Neuronal stem cell (in vitro differentiated cells): ENCODE data around the gene FRS3. TPM values are rescaled to one million over a fixed set of nuclear protein-coding genes. Genes with fewer than 3 reads are reported as not detected.

Source experiments
- DNase-seq: peaks from one replicate; pipeline ENCODE4 v3.0.0-alpha.2; 2013; ENCODE audit warnings: low spot score
- H2AFZ ChIP-seq: one replicate; pipeline ENCODE4 v1.6.1; 2013; ENCODE audit warnings: mild to moderate bottlenecking, low read length, inconsistent platforms
- H2AK5ac ChIP-seq: 2 replicates; pipeline ENCODE4 v1.6.1; 2013; ENCODE audit warnings: low read depth, mild to moderate bottlenecking, inconsistent platforms, low read length, moderate library complexity, mixed read lengths
- H2BK120ac ChIP-seq: 2 replicates; pipeline ENCODE4 v1.6.1; 2013; ENCODE audit warnings: low read depth, mild to moderate bottlenecking, inconsistent platforms, low read length, moderate library complexity, mixed read lengths
- H2BK12ac ChIP-seq: one replicate; pipeline ENCODE4 v1.6.1; 2013; ENCODE audit warnings: low read length, inconsistent platforms
- H2BK15ac ChIP-seq: 2 replicates; pipeline ENCODE4 v1.6.1; 2013; ENCODE audit warnings: mild to moderate bottlenecking, low read length, inconsistent platforms, mixed read lengths
- H2BK5ac ChIP-seq: one replicate; pipeline ENCODE4 v1.6.1; 2013; ENCODE audit warnings: inconsistent platforms, mild to moderate bottlenecking, low read length, moderate library complexity
- H3K14ac ChIP-seq: one replicate; pipeline ENCODE4 v1.6.1; 2013; ENCODE audit warnings: low read length, inconsistent platforms
- H3K18ac ChIP-seq: 2 replicates; pipeline ENCODE4 v1.6.1; 2013; ENCODE audit warnings: low read length, inconsistent platforms
- H3K23ac ChIP-seq: 2 replicates; pipeline ENCODE4 v1.6.1; 2013; ENCODE audit warnings: low read depth, mild to moderate bottlenecking, mixed read lengths, low read length, inconsistent platforms; ENCODE audit not compliant: poor library complexity
- H3K27ac ChIP-seq: replicated peaks from 3 replicates; pipeline ENCODE4 v1.5.1; 2013; ENCODE audit warnings: low read length, inconsistent platforms
- H3K27me3 ChIP-seq, 3 experiments: 2 replicates each; pipeline ENCODE4 v1.6.1; 2013; ENCODE audit warnings: low read length in 3 of 3, mild to moderate bottlenecking in 2 of 3, inconsistent platforms in 1 of 3, low read depth in 1 of 3, mixed read lengths in 1 of 3, moderate library complexity in 1 of 3; ENCODE audit not compliant: control insufficient read depth in 3 of 3, insufficient read depth in 3 of 3
- H3K36me3 ChIP-seq, 2 donors: replicated peaks in 1 of 2; 2 replicates each; pipeline ENCODE4 v1.6.1; 2013; ENCODE audit warnings: low read length in 2 of 2; ENCODE audit not compliant: control insufficient read depth in 2 of 2, insufficient read depth in 2 of 2
- H3K4ac ChIP-seq: 2 replicates; pipeline ENCODE4 v1.6.1; 2013; ENCODE audit warnings: inconsistent platforms, mild to moderate bottlenecking, low read length, moderate library complexity
- H3K4me1 ChIP-seq, 2 donors: 1 replicate in 1 of 2; 2 replicates in 1 of 2; pipeline ENCODE4 v1.6.1; 2013; ENCODE audit warnings: low read length in 2 of 2, low read depth in 1 of 2; ENCODE audit not compliant: control insufficient read depth in 2 of 2, insufficient read depth in 1 of 2
- H3K4me2 ChIP-seq: one replicate; pipeline ENCODE4 v1.6.1; 2013; ENCODE audit warnings: mild to moderate bottlenecking, low read length, inconsistent platforms; ENCODE audit not compliant: insufficient read depth, poor library complexity, severe bottlenecking
- H3K4me3 ChIP-seq, 2 donors: 2 replicates each; pipeline ENCODE4 v1.5.1; 2013; ENCODE audit warnings: low read length in 2 of 2, mild to moderate bottlenecking in 2 of 2, inconsistent platforms in 1 of 2, moderate library complexity in 1 of 2
- H3K79me1 ChIP-seq: one replicate; pipeline ENCODE4 v1.6.1; 2013; ENCODE audit warnings: low read depth, mild to moderate bottlenecking, inconsistent platforms, low read length, moderate library complexity
- H3K9ac ChIP-seq: one replicate; pipeline ENCODE4 v1.6.1; 2013; ENCODE audit warnings: mild to moderate bottlenecking, low read depth, low read length, inconsistent platforms; ENCODE audit not compliant: poor library complexity
- H3K9me3 ChIP-seq, 2 donors: replicated peaks in 1 of 2; 2 replicates each; pipeline versions ENCODE3 to v1.6.1; 2013; ENCODE audit warnings: low read length in 2 of 2, mild to moderate bottlenecking in 2 of 2, inconsistent platforms in 1 of 2, low read depth in 1 of 2, mixed read lengths in 1 of 2, moderate library complexity in 1 of 2; ENCODE audit not compliant: control insufficient read depth in 2 of 2, insufficient read depth in 1 of 2
- H4K8ac ChIP-seq: one replicate; pipeline ENCODE4 v1.6.1; 2013; ENCODE audit warnings: low read depth, mild to moderate bottlenecking, inconsistent platforms, low read length, moderate library complexity
- H4K91ac ChIP-seq: one replicate; pipeline ENCODE4 v1.6.1; 2013; ENCODE audit warnings: low read length, low read depth, mild to moderate bottlenecking, inconsistent platforms; ENCODE audit not compliant: poor library complexity
- WGBS, 2 donors: extraction: QIAGEN DNeasy Blood & Tissue Kit; methylation state at CpG; one replicate each; pipeline ENCODE4 v1.1.7; 2013; ENCODE audit warnings: missing lambda C conversion rate in 2 of 2, mixed read lengths in 1 of 2; ENCODE audit not compliant: insufficient read length in 2 of 2, insufficient replicate concordance in 1 of 2; ENCODE audit errors: extremely low coverage in 2 of 2; 5-methylcytosine and 5-hydroxymethylcytosine counted together
- polyA plus RNA-seq, 2 experiments: library from polyadenylated mRNA; stranded (reverse); fragments of 200-250 nt; gene quantifications; one replicate each; pipeline ENCODE4 v1.2.3, GENCODE V29; 2013

Gene FRS3, protein sequence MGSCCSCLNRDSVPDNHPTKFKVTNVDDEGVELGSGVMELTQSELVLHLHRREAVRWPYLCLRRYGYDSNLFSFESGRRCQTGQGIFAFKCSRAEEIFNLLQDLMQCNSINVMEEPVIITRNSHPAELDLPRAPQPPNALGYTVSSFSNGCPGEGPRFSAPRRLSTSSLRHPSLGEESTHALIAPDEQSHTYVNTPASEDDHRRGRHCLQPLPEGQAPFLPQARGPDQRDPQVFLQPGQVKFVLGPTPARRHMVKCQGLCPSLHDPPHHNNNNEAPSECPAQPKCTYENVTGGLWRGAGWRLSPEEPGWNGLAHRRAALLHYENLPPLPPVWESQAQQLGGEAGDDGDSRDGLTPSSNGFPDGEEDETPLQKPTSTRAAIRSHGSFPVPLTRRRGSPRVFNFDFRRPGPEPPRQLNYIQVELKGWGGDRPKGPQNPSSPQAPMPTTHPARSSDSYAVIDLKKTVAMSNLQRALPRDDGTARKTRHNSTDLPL
- 8.3 TPM for polyA plus RNA-seq (2013, experiment 1 of 2)
- 8.2 TPM for polyA plus RNA-seq (2013, experiment 2 of 2)

- H3K4me2 ChIP-seq = peak within 1 kb of the TSS; percentile 94
- H3K14ac ChIP-seq = peak within 1 kb of the TSS; percentile 60
- no peak within 1 kb of the TSS for H2BK120ac ChIP-seq
- H3K9me3 ChIP-seq = no peaks in the 10 kb centered on the region
- no peaks in the 10 kb centered on the region for H3K79me1 ChIP-seq
- H3K9ac ChIP-seq = peak within 1 kb of the TSS; percentile 85
- peak within 1 kb of the TSS; percentile 58 to 87 for H3K4me3 ChIP-seq
- peaks cover 6 to 12% of the 10 kb centered on the region in 2 donors for H3K4me1 ChIP-seq
- peak within 1 kb of the TSS; percentile 42 for H2BK5ac ChIP-seq
- H3K18ac ChIP-seq = peak within 1 kb of the TSS; percentile 90
- H4K8ac ChIP-seq = no peak within 1 kb of the TSS
- no peaks in the 10 kb centered on the region for H3K27me3 ChIP-seq
- H2AK5ac ChIP-seq = peak within 1 kb of the TSS; percentile 25
- DNase-seq = peak; percentile 99
- no peak within 1 kb of the TSS for H3K4ac ChIP-seq
- H4K91ac ChIP-seq = no peak within 1 kb of the TSS
- WGBS, 2 donors = no CpG with 5 or more reads among the region's 73 CpGs
- peak within 1 kb of the TSS; percentile 81 for H2BK15ac ChIP-seq
- peaks cover 16 to 20% of the 10 kb centered on the region in 2 donors for H3K36me3 ChIP-seq
- peak within 1 kb of the TSS; percentile 25 for H3K23ac ChIP-seq
- H3K27ac ChIP-seq = peak within 1 kb of the TSS; percentile 61
- no peak within 1 kb of the TSS for H2BK12ac ChIP-seq
- H2AFZ ChIP-seq = peak within 1 kb of the TSS; percentile 96
These were observed at the start of gene FRS3 for GRCh38 chr6:41779788-41780550. Gene FRS3 (minus strand): TSS chr6:41779900. CDS start chr6:41776987, 2,913 bp downstream.

GRCh38 chr6:41826343-41827022, 46.8 kb upstream of the FRS3 start:
- no peak overlapping the region for H2BK12ac ChIP-seq
- no peak for DNase-seq
- no peak overlapping the region for H2AK5ac ChIP-seq
- no peak overlapping the region for H3K23ac ChIP-seq
- no CpG with 5 or more reads among the region's 2 CpGs for WGBS, 2 donors
- H3K9ac ChIP-seq = no peak overlapping the region
- no peaks in the 10 kb centered on the region for H3K27me3 ChIP-seq
- no peaks in the 10 kb centered on the region for H3K79me1 ChIP-seq
- peaks cover 1 to 5% of the 10 kb centered on the region in 2 donors for H3K36me3 ChIP-seq
- no peak overlapping the region for H2BK5ac ChIP-seq
- no peak overlapping the region for H3K27ac ChIP-seq
- no peak overlapping the region for H3K4ac ChIP-seq
- no peak overlapping the region for H3K18ac ChIP-seq
- H4K8ac ChIP-seq = no peak overlapping the region
- no peak overlapping the region for H3K14ac ChIP-seq
- H4K91ac ChIP-seq = no peak overlapping the region
- H3K4me3 ChIP-seq = no peak overlapping the region
- no peak overlapping the region for H2BK120ac ChIP-seq
- no peaks in the 10 kb centered on the region for H3K4me1 ChIP-seq
- H3K4me2 ChIP-seq = no peak overlapping the region
- H2BK15ac ChIP-seq = no peak overlapping the region
- H3K9me3 ChIP-seq = no peaks in the 10 kb centered on the region
- no peak overlapping the region for H2AFZ ChIP-seq

DNA sequence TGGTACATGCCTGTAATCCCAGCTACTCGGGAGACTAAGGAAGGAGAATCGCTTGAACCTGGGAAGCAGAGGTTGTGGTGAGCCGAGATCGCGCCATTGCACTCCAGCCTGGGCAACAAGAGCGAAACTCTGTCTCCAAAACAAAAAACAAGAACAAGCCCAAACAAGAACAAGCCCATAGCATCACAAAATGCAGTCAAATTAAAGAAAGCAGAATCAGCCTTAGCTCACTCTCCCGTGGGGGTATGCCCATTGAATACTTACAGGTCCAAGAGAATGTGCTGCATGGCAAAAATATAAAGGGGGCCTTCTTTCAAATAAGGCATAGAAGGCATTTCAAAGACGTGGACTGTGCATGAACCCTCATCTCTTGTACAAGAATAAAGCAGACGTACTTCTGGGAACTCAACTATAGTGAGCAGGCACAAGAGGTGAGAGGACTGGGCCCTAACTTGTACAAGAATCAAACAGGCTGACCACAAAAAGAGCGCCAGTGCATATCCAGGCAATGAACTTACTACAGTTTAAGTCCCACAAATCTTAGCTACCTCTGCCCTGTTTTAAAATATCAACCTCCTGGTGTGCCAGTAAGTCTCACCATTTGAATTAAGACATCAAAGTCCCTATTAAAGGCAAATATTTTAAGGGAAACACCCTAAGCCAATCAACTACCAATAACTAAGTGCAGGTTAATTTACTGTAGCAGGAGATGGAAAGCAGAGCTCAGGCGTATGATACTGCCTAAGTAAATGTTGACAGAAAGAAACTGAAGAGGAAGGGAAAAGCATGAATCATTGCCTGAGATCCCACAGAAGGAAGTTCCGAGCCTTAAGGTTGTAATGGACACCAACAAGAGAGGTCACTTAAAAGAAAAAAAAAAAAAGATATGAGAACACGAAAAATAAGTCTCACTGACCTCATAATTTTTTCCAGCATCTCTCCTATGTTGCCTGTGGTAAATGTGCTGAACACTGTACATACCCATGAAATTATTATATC, 45.2 kb upstream of the FRS3 start:
- Histone ChIP-seq H2BK5ac (no peak overlapping the region), H3K9ac (no peak overlapping the region), H3K27me3 (no peaks in the 10 kb centered on the region), H3K27ac (no peak overlapping the region), H2AFZ (no peak overlapping the region), H2AK5ac (no peak overlapping the region), H4K91ac (no peak overlapping the region), H3K4me1 (no peaks in the 10 kb centered on the region), H3K79me1 (no peaks in the 10 kb centered on the region), H2BK15ac (no peak overlapping the region), H3K4me2 (no peak overlapping the region), H3K4ac (no peak overlapping the region), H3K14ac (no peak overlapping the region), H4K8ac (no peak overlapping the region), H2BK12ac (no peak overlapping the region), H3K23ac (no peak overlapping the region), H3K9me3 (no peaks in the 10 kb centered on the region), H3K4me3 (no peak overlapping the region), H2BK120ac (no peak overlapping the region), H3K36me3 (peaks cover 1 to 5% of the 10 kb centered on the region in 2 donors), H3K18ac (no peak overlapping the region)
- DNase-seq = no peak
- WGBS, 2 donors = no CpG with 5 or more reads among the region's 13 CpGs
